OCI-LY1 (cell line): ENCODE results near the gene ZNF653.

Experiments used
- H2AFZ ChIP-seq: fragments of 200-600 bp; sonication (generic), shearing (Covaris generic); 2 replicates; pipeline ENCODE4 v1.6.0; 2014; ENCODE audit warnings: antibody characterized with exemption, mild to moderate bottlenecking, low read length
- H3F3A ChIP-seq: fragments of 200-600 bp; sonication (generic), shearing (Covaris generic); 2 replicates; pipeline ENCODE4 v1.6.0; 2014; ENCODE audit warnings: mild to moderate bottlenecking, antibody characterized with exemption, low read length, moderate library complexity; ENCODE audit not compliant: insufficient read depth
- H3K27ac ChIP-seq: fragments of 200-600 bp; sonication (generic); 2 replicates; pipeline ENCODE4 v1.5.1; 2014; ENCODE audit warnings: low read length, mixed run types, mild to moderate bottlenecking, low read depth; ENCODE audit not compliant: poor library complexity, severe bottlenecking
- H3K27me3 ChIP-seq: fragments of 200-600 bp; sonication (generic); 2 replicates; pipeline ENCODE4 v1.6.0; 2014; ENCODE audit warnings: antibody characterized with exemption, mild to moderate bottlenecking, low read length, moderate library complexity; ENCODE audit not compliant: insufficient read depth
- H3K36me3 ChIP-seq: fragments of 200-600 bp; sonication (generic); 2 replicates; pipeline ENCODE4 v1.6.1; 2014; ENCODE audit warnings: mild to moderate bottlenecking, antibody characterized with exemption, low read length, moderate library complexity, mixed read lengths; ENCODE audit not compliant: insufficient read depth
- H3K4me1 ChIP-seq: fragments of 200-600 bp; sonication (generic); 2 replicates; pipeline ENCODE4 v1.5.1; 2014; ENCODE audit warnings: mild to moderate bottlenecking, low read length, moderate library complexity; ENCODE audit not compliant: insufficient read depth, severe bottlenecking
- H3K4me2 ChIP-seq: fragments of 200-600 bp; sonication (generic), shearing (Covaris generic); 2 replicates; pipeline ENCODE4 v1.6.1; 2014; ENCODE audit warnings: low read length
- H3K4me3 ChIP-seq: fragments of 200-600 bp; sonication (generic); 2 replicates; pipeline ENCODE4 v1.5.1; 2014; ENCODE audit warnings: low read length, low read depth, mild to moderate bottlenecking, mixed read lengths; ENCODE audit not compliant: poor library complexity, severe bottlenecking
- H3K79me2 ChIP-seq: fragments of 200-600 bp; shearing (Covaris generic); 2 replicates; pipeline ENCODE4 v1.6.1; 2016; ENCODE audit warnings: mixed run types, low read length, mixed read lengths; ENCODE audit not compliant: insufficient read depth
- H3K9ac ChIP-seq: fragments of 200-600 bp; sonication (generic), shearing (Covaris generic); 2 replicates; pipeline ENCODE4 v1.6.1; 2014; ENCODE audit warnings: mild to moderate bottlenecking, low read length, mixed read lengths
- H3K9me2 ChIP-seq: fragments of 200-600 bp; sonication (generic), shearing (Covaris generic); 2 replicates; pipeline ENCODE4 v1.6.1; 2014; ENCODE audit warnings: low read depth, mild to moderate bottlenecking, low read length, mixed read lengths
- H3K9me3 ChIP-seq: fragments of 200-600 bp; shearing (Covaris generic); 2 replicates; pipeline ENCODE4 v1.6.1; 2014; ENCODE audit warnings: low read length, mixed read lengths
- H4K20me1 ChIP-seq: fragments of 200-600 bp; sonication (generic), shearing (Covaris generic); 2 replicates; pipeline ENCODE4 v1.6.0; 2016; ENCODE audit warnings: mild to moderate bottlenecking, low read length; ENCODE audit not compliant: insufficient read depth
- CTCF ChIP-seq: fragments of 200-600 bp; sonication (generic), shearing (Covaris generic); IDR thresholded peaks from 2 replicates; pipeline ENCODE4 v1.5.1; 2017; ENCODE audit warnings: mild to moderate bottlenecking, antibody characterized with exemption, low read length, moderate library complexity, mixed read lengths
- EZH2 ChIP-seq: fragments of 200-600 bp; sonication (generic), shearing (Covaris generic); IDR thresholded peaks from 2 replicates; pipeline ENCODE4 v1.8.0; 2017; ENCODE audit warnings: borderline replicate concordance, mixed run types, mild to moderate bottlenecking, antibody characterized with exemption, low read length, moderate library complexity, mixed read lengths

ZNF653 gene

GRCh38 chr19:11447347-11448262 is 58.0 kb downstream of the ZNF653 start:
- TF ChIP-seq CTCF (no peak), EZH2 (no peak)
- Histone ChIP-seq H3K4me2 (no peak overlapping the region), H4K20me1 (no peaks in the 10 kb centered on the region), H3K27me3 (no peaks in the 10 kb centered on the region), H3K9me3 (no peaks in the 10 kb centered on the region), H3K36me3 (peaks cover 74% of the 10 kb centered on the region), H3K9ac (no peak overlapping the region), H2AFZ (no peak overlapping the region), H3K79me2 (no peaks in the 10 kb centered on the region), H3K4me1 (peaks cover 5% of the 10 kb centered on the region), H3K9me2 (no peaks in the 10 kb centered on the region), H3K27ac (no peak overlapping the region), H3K4me3 (no peak overlapping the region), H3F3A (no peaks in the 10 kb centered on the region)

GRCh38 chr19:11446652-11447301 is 58.9 kb downstream of the ZNF653 start:
- no peak overlapping the region for H2AFZ ChIP-seq
- H3K4me3 ChIP-seq = no peak overlapping the region
- H3K9me3 ChIP-seq = no peaks in the 10 kb centered on the region
- peaks cover under 1% of the 10 kb centered on the region for H3K4me1 ChIP-seq
- no peak for TF ChIP-seq EZH2
- peak; percentile 87 for TF ChIP-seq CTCF
- H3K4me2 ChIP-seq = no peak overlapping the region
- no peaks in the 10 kb centered on the region for H3K79me2 ChIP-seq
- peaks cover 82% of the 10 kb centered on the region for H3K36me3 ChIP-seq
- no peaks in the 10 kb centered on the region for H3F3A ChIP-seq
- no peak overlapping the region for H3K27ac ChIP-seq
- H3K9ac ChIP-seq = no peak overlapping the region
- no peaks in the 10 kb centered on the region for H3K9me2 ChIP-seq
- no peaks in the 10 kb centered on the region for H4K20me1 ChIP-seq
- no peaks in the 10 kb centered on the region for H3K27me3 ChIP-seq

GRCh38 chr19:11446271-11446651 is 59.4 kb downstream of the ZNF653 start:
- no peak for TF ChIP-seq EZH2
- TF ChIP-seq CTCF = no peak
- no peak overlapping the region for H3K4me2 ChIP-seq
- no peaks in the 10 kb centered on the region for H3K4me1 ChIP-seq
- no peak overlapping the region for H3K4me3 ChIP-seq
- no peaks in the 10 kb centered on the region for H3K9me3 ChIP-seq
- no peaks in the 10 kb centered on the region for H4K20me1 ChIP-seq
- no peaks in the 10 kb centered on the region for H3F3A ChIP-seq
- H3K27ac ChIP-seq = no peak overlapping the region
- no peaks in the 10 kb centered on the region for H3K79me2 ChIP-seq
- H3K9me2 ChIP-seq = no peaks in the 10 kb centered on the region
- H2AFZ ChIP-seq = no peak overlapping the region
- no peak overlapping the region for H3K9ac ChIP-seq
- peaks cover 87% of the 10 kb centered on the region for H3K36me3 ChIP-seq
- H3K27me3 ChIP-seq = no peaks in the 10 kb centered on the region
